ENCODE measurements around the gene TMEM184B. TPM values are rescaled to one million over a fixed set of nuclear protein-coding genes. Genes with fewer than 3 reads are reported as not detected.

TMEM184B gene
- total and polyA plus RNA-seq, 10 of the 15 experiments (the other 5 are each of a cell fraction or from before 2014, with no cell fraction given), result 0.56 to 22.4 (median 7.9) TPM

- no peak for DNase-seq (ENCODE audit: low read depth, low spot score)
These were observed 99.8 kb downstream of the TMEM184B start for GRCh38 chr22:38172832-38173640.

GRCh38 chr22:38171927-38172831 lies 100.6 kb downstream of the TMEM184B start:
- Histone ChIP-seq H3K4me1 (ENCODE audit: control insufficient read depth, insufficient read depth, low read length) (peaks cover 18% of the 10 kb centered on the region), H4K20me1 (ENCODE audit: control insufficient read depth, insufficient read depth) (no peaks in the 10 kb centered on the region), H3K27ac (ENCODE audit: control insufficient read depth, insufficient read depth) (no peak overlapping the region), H2AFZ (ENCODE audit: control insufficient read depth, low read depth, low read length) (no peak overlapping the region), H3K36me3 (ENCODE audit: control insufficient read depth in 2 of 2, insufficient read depth in 2 of 2, low read length in 1 of 2) (peaks cover 0 to 6% of the 10 kb centered on the region in 2 experiments; a peak in 2 of 4 replicates), H3K27me3 (replicated peaks in 1 of 2; ENCODE audit: control insufficient read depth in 2 of 2, insufficient read depth in 2 of 2, low read length in 1 of 2) (no peaks in the 10 kb centered on the region), H3K4me2 (ENCODE audit: control insufficient read depth, insufficient read depth) (no peak overlapping the region), H3K9ac (ENCODE audit: control insufficient read depth, insufficient read depth, low read length) (no peak overlapping the region), H3K9me3 (replicated peaks; ENCODE audit: control insufficient read depth, insufficient read depth, low read length) (no peaks in the 10 kb centered on the region), H3K79me2 (ENCODE audit: control insufficient read depth, insufficient read depth, low read length) (peaks cover 3% of the 10 kb centered on the region; the same call in 1 of the 2 replicates), H3K4me3 (no peak overlapping the region)
- intact Hi-C loops (cut with micrococcal nuclease; ENCODE audit: unreplicated experiment) (no loop called here), in situ Hi-C loops (cut with MboI) (no loop called here)
- no peak for FAIRE-seq
- 72% methylated on average over 15 of the region's 16 CpGs for WGBS (ENCODE audit: insufficient coverage, insufficient replicate concordance, low lambda C conversion rate, missing lambda C conversion rate)
- no peak for DNase-seq (ENCODE audit: low read depth, low spot score)
- BruUV-seq (replicated peaks), result no TSS peak
- no peak for ATAC-seq
- CTCF ChIA-PET, result no interaction called here
- RAD21 ChIA-PET (ENCODE audit: unreplicated experiment), result no interaction called here
- POLR2A ChIA-PET, result no interaction called here
- SMC1A ChIA-PET (ENCODE audit: uncharacterized antibody, unreplicated experiment), result no interaction called here
- TF ChIP-seq PAX8 (IDR thresholded peaks at IDR 0.05), result no peak
- no peak for TF ChIP-seq ZNF622 (IDR thresholded peaks at IDR 0.05)
- TF ChIP-seq, protein P1, sequence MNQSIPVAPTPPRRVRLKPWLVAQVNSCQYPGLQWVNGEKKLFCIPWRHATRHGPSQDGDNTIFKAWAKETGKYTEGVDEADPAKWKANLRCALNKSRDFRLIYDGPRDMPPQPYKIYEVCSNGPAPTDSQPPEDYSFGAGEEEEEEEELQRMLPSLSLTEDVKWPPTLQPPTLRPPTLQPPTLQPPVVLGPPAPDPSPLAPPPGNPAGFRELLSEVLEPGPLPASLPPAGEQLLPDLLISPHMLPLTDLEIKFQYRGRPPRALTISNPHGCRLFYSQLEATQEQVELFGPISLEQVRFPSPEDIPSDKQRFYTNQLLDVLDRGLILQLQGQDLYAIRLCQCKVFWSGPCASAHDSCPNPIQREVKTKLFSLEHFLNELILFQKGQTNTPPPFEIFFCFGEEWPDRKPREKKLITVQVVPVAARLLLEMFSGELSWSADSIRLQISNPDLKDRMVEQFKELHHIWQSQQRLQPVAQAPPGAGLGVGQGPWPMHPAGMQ (IDR thresholded peaks at IDR 0.05; ENCODE audit: borderline replicate concordance), result no peak
- TF ChIP-seq SP1 (IDR thresholded peaks at IDR 0.05; ENCODE audit: low read depth, low read length), result no peak
- TF ChIP-seq MEF2B (IDR thresholded peaks at IDR 0.05; ENCODE audit: partially characterized antibody, poor library complexity, severe bottlenecking), result no peak
- TF ChIP-seq NR2F1 (conservative IDR thresholded peaks at IDR 0.05), result no peak
- TF ChIP-seq ZSCAN29 (IDR thresholded peaks at IDR 0.05), result no peak
- TF ChIP-seq MTA3 (IDR thresholded peaks at IDR 0.05; ENCODE audit: borderline replicate concordance, low read length), result no peak
- TF ChIP-seq EZH2 (IDR thresholded peaks at IDR 0.05; ENCODE audit: borderline replicate concordance, control insufficient read depth, low read depth, low read length), result no peak
- no peak for TF ChIP-seq IKZF1 (conservative IDR thresholded peaks at IDR 0.05)
- no peak for TF ChIP-seq ZBTB33 (IDR thresholded peaks at IDR 0.05)

More at GRCh38 chr22:38172832-38173640, 99.8 kb downstream of the TMEM184B start:
- intact Hi-C loops (cut with micrococcal nuclease; ENCODE audit: unreplicated experiment), result no loop called here
- SMC1A ChIA-PET (ENCODE audit: uncharacterized antibody, unreplicated experiment), result no interaction called here
- peaks cover 5% of the 10 kb centered on the region; the same call in 1 of the 2 replicates for H3K79me2 ChIP-seq (ENCODE audit: control insufficient read depth, insufficient read depth, low read length)
- TF ChIP-seq ZSCAN29 (IDR thresholded peaks at IDR 0.05), result no peak
- no peak for TF ChIP-seq RCOR1 (conservative IDR thresholded peaks at IDR 0.05; ENCODE audit: low read depth, low read length)
- TF ChIP-seq YY1 (IDR thresholded peaks at IDR 0.05; ENCODE audit: low read depth, low read length), result 0 out of 2 replicates have a peak, but pooled peaks have one; percentile 12
- peaks cover 27% of the 10 kb centered on the region for H3K4me1 ChIP-seq (ENCODE audit: control insufficient read depth, insufficient read depth, low read length)
- H3K27me3 ChIP-seq (replicated peaks in 1 of 2; ENCODE audit: control insufficient read depth in 2 of 2, insufficient read depth in 2 of 2, low read length in 1 of 2), result no peaks in the 10 kb centered on the region
- H3K9me3 ChIP-seq (replicated peaks; ENCODE audit: control insufficient read depth, insufficient read depth, low read length), result no peaks in the 10 kb centered on the region
- no peaks in the 10 kb centered on the region for H4K20me1 ChIP-seq (ENCODE audit: control insufficient read depth, insufficient read depth)
- POLR2A ChIA-PET, result no interaction called here
- H3K27ac ChIP-seq (ENCODE audit: control insufficient read depth, insufficient read depth), result no peak overlapping the region
- no peak overlapping the region for H3K4me2 ChIP-seq (ENCODE audit: control insufficient read depth, insufficient read depth)
- CTCF ChIA-PET, result no interaction called here
- WGBS (ENCODE audit: insufficient coverage, insufficient replicate concordance, low lambda C conversion rate, missing lambda C conversion rate), result 62% methylated on average over 15 of the region's 16 CpGs
- RAD21 ChIA-PET (ENCODE audit: unreplicated experiment), result no interaction called here
- H3K4me3 ChIP-seq, result no peak overlapping the region
- FAIRE-seq (no peak), ATAC-seq (no peak)
- H3K36me3 ChIP-seq (ENCODE audit: control insufficient read depth in 2 of 2, insufficient read depth in 2 of 2, low read length in 1 of 2), result peaks cover 0 to 6% of the 10 kb centered on the region in 2 experiments; a peak in 2 of 4 replicates
- no peak overlapping the region for H2AFZ ChIP-seq (ENCODE audit: control insufficient read depth, low read depth, low read length)
- no TSS peak for BruUV-seq (replicated peaks)
- H3K9ac ChIP-seq (ENCODE audit: control insufficient read depth, insufficient read depth, low read length), result no peak overlapping the region
- in situ Hi-C loops (cut with MboI), result no loop called here

Measured in GM12878 (cell line).